Nephron progenitor cell (in vitro differentiated cells): ENCODE measurements around the gene PC.

Experiments used
- DNase-seq: peaks from one replicate; pipeline ENCODE4 v3.0.0; 2021
- H3K27ac Mint-ChIP-seq: 2 replicates; pipeline ENCODE4 v1.8.0; 2021; ENCODE audit warnings: mild to moderate bottlenecking, moderate library complexity, mixed read lengths
- H3K27me3 Mint-ChIP-seq: 2 replicates; pipeline ENCODE4 v1.8.0; 2021; ENCODE audit warnings: mild to moderate bottlenecking, low read depth, mixed read lengths; ENCODE audit not compliant: poor library complexity
- H3K36me3 Mint-ChIP-seq: 2 replicates; pipeline ENCODE4 v1.8.0; 2021; ENCODE audit warnings: low read depth, mixed read lengths
- H3K4me1 Mint-ChIP-seq: 2 replicates; pipeline ENCODE4 v1.8.0; 2021; ENCODE audit warnings: mixed read lengths
- H3K4me3 Mint-ChIP-seq: 2 replicates; pipeline ENCODE4 v1.8.0; 2021; ENCODE audit warnings: mild to moderate bottlenecking, moderate library complexity, mixed read lengths
- H3K9me3 Mint-ChIP-seq: 2 replicates; pipeline ENCODE4 v1.8.0; 2021; ENCODE audit warnings: mild to moderate bottlenecking, moderate library complexity, mixed read lengths
- CTCF ChIP-seq: fragments of 200-600 bp; sonication (generic); IDR thresholded peaks from 2 replicates; pipeline ENCODE4 v1.5.0; 2021; ENCODE audit warnings: antibody characterized with exemption

Gene PC

GRCh38 chr11:66981976-66982578 is 23.9 kb upstream of the PC start:
- Mint-ChIP-seq H3K9me3 (peaks cover 11% of the 10 kb centered on the region), H3K27ac (no peak overlapping the region), H3K27me3 (peaks cover 26% of the 10 kb centered on the region), H3K36me3 (no peaks in the 10 kb centered on the region), H3K4me3 (no peak overlapping the region), H3K4me1 (peaks cover 9% of the 10 kb centered on the region)
- no peak for TF ChIP-seq CTCF
- no peak for DNase-seq

GRCh38 chr11:66979336-66979980 is 21.3 kb upstream of the PC start:
- peaks cover 24% of the 10 kb centered on the region for H3K27me3 Mint-ChIP-seq
- DNase-seq: no peak
- no peak overlapping the region for H3K4me3 Mint-ChIP-seq
- peaks cover 11% of the 10 kb centered on the region for H3K9me3 Mint-ChIP-seq
- peaks cover 3% of the 10 kb centered on the region for H3K4me1 Mint-ChIP-seq
- no peak overlapping the region for H3K27ac Mint-ChIP-seq
- TF ChIP-seq CTCF: no peak
- no peaks in the 10 kb centered on the region for H3K36me3 Mint-ChIP-seq

- no peak for TF ChIP-seq CTCF
- H3K4me1 Mint-ChIP-seq: peaks cover 10% of the 10 kb centered on the region
- H3K9me3 Mint-ChIP-seq: peaks cover 11% of the 10 kb centered on the region
- H3K27me3 Mint-ChIP-seq: peaks cover 24% of the 10 kb centered on the region
- no peaks in the 10 kb centered on the region for H3K36me3 Mint-ChIP-seq
- no peak for DNase-seq
- H3K4me3 Mint-ChIP-seq: no peak overlapping the region
- H3K27ac Mint-ChIP-seq: no peak overlapping the region
Observed at GRCh38 chr11:66978717-66979116, 20.5 kb upstream of the PC start.

GRCh38 chr11:66978229-66978628 is 20.0 kb upstream of the PC start:
- peaks cover 10% of the 10 kb centered on the region for H3K4me1 Mint-ChIP-seq
- no peak overlapping the region for H3K27ac Mint-ChIP-seq
- no peak overlapping the region for H3K4me3 Mint-ChIP-seq
- peaks cover 11% of the 10 kb centered on the region for H3K9me3 Mint-ChIP-seq
- no peaks in the 10 kb centered on the region for H3K36me3 Mint-ChIP-seq
- peaks cover 24% of the 10 kb centered on the region for H3K27me3 Mint-ChIP-seq
- no peak for DNase-seq
- TF ChIP-seq CTCF: no peak

GRCh38 chr11:66976925-66977324 is 18.7 kb upstream of the PC start:
- no peak overlapping the region for H3K27ac Mint-ChIP-seq
- TF ChIP-seq CTCF: no peak
- no peak overlapping the region for H3K4me3 Mint-ChIP-seq
- peaks cover 11% of the 10 kb centered on the region for H3K9me3 Mint-ChIP-seq
- peaks cover 10% of the 10 kb centered on the region for H3K4me1 Mint-ChIP-seq
- DNase-seq: no peak
- no peaks in the 10 kb centered on the region for H3K36me3 Mint-ChIP-seq
- H3K27me3 Mint-ChIP-seq: peaks cover 17% of the 10 kb centered on the region

GRCh38 chr11:66976028-66976467 is 17.9 kb upstream of the PC start:
- no peaks in the 10 kb centered on the region for H3K36me3 Mint-ChIP-seq
- DNase-seq: peak; percentile 79
- no peak overlapping the region for H3K4me3 Mint-ChIP-seq
- peak overlapping the region; percentile 64 for H3K27ac Mint-ChIP-seq
- H3K9me3 Mint-ChIP-seq: peaks cover 11% of the 10 kb centered on the region
- peaks cover 11% of the 10 kb centered on the region for H3K27me3 Mint-ChIP-seq
- H3K4me1 Mint-ChIP-seq: peaks cover 11% of the 10 kb centered on the region
- peak; percentile 85 for TF ChIP-seq CTCF
